Neural cell (in vitro differentiated cells): ENCODE results near the gene PFN3.
A peak's percentile ranks its signal among the peaks of the same experiment; 100 is the strongest.

Experiments used
- EP300 ChIP-seq: fragments of 450-650 bp; conservative IDR thresholded peaks from 2 replicates; pipeline ENCODE4 v1.6.1; 2014; ENCODE audit warnings: antibody characterized with exemption, mild to moderate bottlenecking, moderate library complexity; ENCODE audit not compliant: poor library complexity, severe bottlenecking
- EZH2 ChIP-seq: fragments of 200-600, 300-800 bp; shearing (Covaris generic), sonication (generic); IDR thresholded peaks from 2 replicates; pipeline ENCODE4 v1.6.1; 2014; ENCODE audit warnings: antibody characterized with exemption, low read length, borderline replicate concordance, mild to moderate bottlenecking; ENCODE audit not compliant: insufficient read depth, poor library complexity, severe bottlenecking
- MXI1 ChIP-seq: fragments of 450-650 bp; conservative IDR thresholded peaks from 2 replicates; pipeline ENCODE4 v1.6.1; 2014; ENCODE audit warnings: antibody characterized with exemption, mild to moderate bottlenecking; ENCODE audit not compliant: poor library complexity, severe bottlenecking
- POLR2AphosphoS5 ChIP-seq: IDR thresholded peaks from 2 replicates; pipeline ENCODE4 v1.6.1; 2012
- RAD21 ChIP-seq: fragments of 450-650 bp; conservative IDR thresholded peaks from 2 replicates; pipeline ENCODE4 v1.6.1; 2014; ENCODE audit warnings: antibody characterized with exemption, mild to moderate bottlenecking, moderate library complexity
- SMC3 ChIP-seq: fragments of 450-650 bp; conservative IDR thresholded peaks from 2 replicates; pipeline ENCODE4 v1.6.1; 2014; ENCODE audit warnings: antibody characterized with exemption, mild to moderate bottlenecking, moderate library complexity; ENCODE audit not compliant: poor library complexity
- TF ChIP-seq, protein P1 (sequence below): fragments of 450-650 bp; IDR thresholded peaks from 2 replicates; pipeline ENCODE4 v1.5.1; 2014; ENCODE audit warnings: antibody characterized with exemption, mild to moderate bottlenecking, moderate library complexity; ENCODE audit not compliant: poor library complexity, severe bottlenecking
- TF ChIP-seq, protein P2 (sequence below): IDR thresholded peaks from 2 replicates; pipeline ENCODE4 v1.6.1; 2012; ENCODE audit warnings: borderline replicate concordance

DNA sequence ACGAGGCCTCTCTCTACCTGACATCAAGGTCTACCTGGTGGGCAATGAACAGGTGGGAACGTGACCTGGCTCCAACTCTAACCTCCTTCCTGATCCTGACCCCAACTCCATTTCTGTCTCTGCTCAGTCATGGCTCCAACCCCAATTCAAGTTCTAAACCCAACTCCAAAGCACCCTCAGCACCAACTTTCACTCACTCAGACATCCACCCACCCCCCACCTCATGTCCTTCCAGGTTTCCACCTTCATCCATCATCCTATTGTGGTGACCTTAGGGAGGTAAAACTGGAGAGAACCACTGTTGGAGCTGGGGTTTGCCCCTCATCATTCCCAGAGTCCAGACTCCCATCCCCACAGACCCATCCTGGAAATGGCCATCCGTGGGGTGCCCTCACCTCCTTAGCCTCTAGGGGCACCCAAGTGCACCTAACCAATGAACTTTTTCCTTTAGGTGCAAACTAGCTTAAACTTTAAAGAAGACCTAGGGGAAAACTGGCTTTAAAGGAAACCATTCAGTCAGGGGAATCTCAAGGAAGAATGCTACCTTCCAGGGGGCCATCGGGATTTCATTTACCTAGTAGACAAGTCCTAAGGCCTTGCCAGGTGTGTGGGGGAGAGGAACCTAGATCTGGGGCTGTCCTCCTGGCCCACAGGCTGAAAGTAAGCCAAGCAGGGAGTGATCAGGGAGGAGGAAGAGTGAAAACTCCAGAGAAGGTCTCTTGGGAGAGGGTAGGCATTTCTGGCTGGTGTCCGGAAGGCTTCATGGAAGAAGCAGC lies 31.4 kb downstream of the PFN3 start:
- TF ChIP-seq EP300 = no peak
- TF ChIP-seq, protein P1, sequence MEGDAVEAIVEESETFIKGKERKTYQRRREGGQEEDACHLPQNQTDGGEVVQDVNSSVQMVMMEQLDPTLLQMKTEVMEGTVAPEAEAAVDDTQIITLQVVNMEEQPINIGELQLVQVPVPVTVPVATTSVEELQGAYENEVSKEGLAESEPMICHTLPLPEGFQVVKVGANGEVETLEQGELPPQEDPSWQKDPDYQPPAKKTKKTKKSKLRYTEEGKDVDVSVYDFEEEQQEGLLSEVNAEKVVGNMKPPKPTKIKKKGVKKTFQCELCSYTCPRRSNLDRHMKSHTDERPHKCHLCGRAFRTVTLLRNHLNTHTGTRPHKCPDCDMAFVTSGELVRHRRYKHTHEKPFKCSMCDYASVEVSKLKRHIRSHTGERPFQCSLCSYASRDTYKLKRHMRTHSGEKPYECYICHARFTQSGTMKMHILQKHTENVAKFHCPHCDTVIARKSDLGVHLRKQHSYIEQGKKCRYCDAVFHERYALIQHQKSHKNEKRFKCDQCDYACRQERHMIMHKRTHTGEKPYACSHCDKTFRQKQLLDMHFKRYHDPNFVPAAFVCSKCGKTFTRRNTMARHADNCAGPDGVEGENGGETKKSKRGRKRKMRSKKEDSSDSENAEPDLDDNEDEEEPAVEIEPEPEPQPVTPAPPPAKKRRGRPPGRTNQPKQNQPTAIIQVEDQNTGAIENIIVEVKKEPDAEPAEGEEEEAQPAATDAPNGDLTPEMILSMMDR = peak; percentile 45
- TF ChIP-seq MXI1 = no peak
- no peak for TF ChIP-seq SMC3
- TF ChIP-seq, protein P2, sequence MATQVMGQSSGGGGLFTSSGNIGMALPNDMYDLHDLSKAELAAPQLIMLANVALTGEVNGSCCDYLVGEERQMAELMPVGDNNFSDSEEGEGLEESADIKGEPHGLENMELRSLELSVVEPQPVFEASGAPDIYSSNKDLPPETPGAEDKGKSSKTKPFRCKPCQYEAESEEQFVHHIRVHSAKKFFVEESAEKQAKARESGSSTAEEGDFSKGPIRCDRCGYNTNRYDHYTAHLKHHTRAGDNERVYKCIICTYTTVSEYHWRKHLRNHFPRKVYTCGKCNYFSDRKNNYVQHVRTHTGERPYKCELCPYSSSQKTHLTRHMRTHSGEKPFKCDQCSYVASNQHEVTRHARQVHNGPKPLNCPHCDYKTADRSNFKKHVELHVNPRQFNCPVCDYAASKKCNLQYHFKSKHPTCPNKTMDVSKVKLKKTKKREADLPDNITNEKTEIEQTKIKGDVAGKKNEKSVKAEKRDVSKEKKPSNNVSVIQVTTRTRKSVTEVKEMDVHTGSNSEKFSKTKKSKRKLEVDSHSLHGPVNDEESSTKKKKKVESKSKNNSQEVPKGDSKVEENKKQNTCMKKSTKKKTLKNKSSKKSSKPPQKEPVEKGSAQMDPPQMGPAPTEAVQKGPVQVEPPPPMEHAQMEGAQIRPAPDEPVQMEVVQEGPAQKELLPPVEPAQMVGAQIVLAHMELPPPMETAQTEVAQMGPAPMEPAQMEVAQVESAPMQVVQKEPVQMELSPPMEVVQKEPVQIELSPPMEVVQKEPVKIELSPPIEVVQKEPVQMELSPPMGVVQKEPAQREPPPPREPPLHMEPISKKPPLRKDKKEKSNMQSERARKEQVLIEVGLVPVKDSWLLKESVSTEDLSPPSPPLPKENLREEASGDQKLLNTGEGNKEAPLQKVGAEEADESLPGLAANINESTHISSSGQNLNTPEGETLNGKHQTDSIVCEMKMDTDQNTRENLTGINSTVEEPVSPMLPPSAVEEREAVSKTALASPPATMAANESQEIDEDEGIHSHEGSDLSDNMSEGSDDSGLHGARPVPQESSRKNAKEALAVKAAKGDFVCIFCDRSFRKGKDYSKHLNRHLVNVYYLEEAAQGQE = no peak
- no peak for TF ChIP-seq EZH2
- no peak for TF ChIP-seq RAD21
- no peak for TF ChIP-seq POLR2AphosphoS5
